ENCODE data around the gene BBS5. TPM values are rescaled to one million over a fixed set of nuclear protein-coding genes. Genes with fewer than 3 reads are reported as not detected.

BBS5 gene
- polyA plus RNA-seq, 1 donor (not counting 4 experiments of a cell fraction or from before 2014, with no cell fraction given) = 2.4 TPM

DNA sequence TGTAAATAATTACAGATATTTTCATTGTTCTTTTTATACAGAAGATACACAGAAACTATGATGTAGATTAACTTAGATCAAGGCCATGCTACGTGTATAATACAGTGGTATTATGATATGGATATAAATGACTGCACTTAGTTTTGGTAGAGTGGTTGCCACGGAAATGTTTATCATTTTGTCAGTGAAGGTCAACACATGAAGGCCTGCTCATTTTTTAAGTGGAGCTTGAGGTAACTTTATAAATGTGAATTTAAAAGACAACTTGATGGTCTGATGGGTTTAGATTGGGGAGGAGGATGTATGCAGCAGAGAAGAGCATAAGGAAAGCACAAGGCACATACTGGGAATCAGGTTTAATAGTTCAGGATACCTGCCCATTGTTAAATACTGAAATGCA is 14.4 kb upstream of the BBS5 start:
- H3K27ac ChIP-seq (ENCODE audit: control insufficient read depth, insufficient read depth, low read length) = no peak overlapping the region
- dilution Hi-C loops (cut with MboI; ENCODE audit: extremely low pct_ligation_motif_present, low sequenced_read_pairs) = no loop called here
- no peaks in the 10 kb centered on the region for H4K20me1 ChIP-seq (ENCODE audit: control insufficient read depth, extremely low read depth, insufficient read depth, low read length)
- H3K9me1 ChIP-seq (ENCODE audit: control insufficient read depth, extremely low read depth, insufficient read depth, low read length) = no peaks in the 10 kb centered on the region
- DNase-seq (ENCODE audit: low read depth, low spot score) (no peak), FAIRE-seq (no peak)
- no peaks in the 10 kb centered on the region for H3K27me3 ChIP-seq (ENCODE audit: control insufficient read depth, extremely low read depth, insufficient read depth, low read length)
- no peak overlapping the region for H3K9ac ChIP-seq (ENCODE audit: control insufficient read depth, extremely low read depth, insufficient read depth, low read length)
- no peak for TF ChIP-seq EZH2 (IDR thresholded peaks at IDR 0.05; ENCODE audit: low read length)
- TF ChIP-seq, protein P1, sequence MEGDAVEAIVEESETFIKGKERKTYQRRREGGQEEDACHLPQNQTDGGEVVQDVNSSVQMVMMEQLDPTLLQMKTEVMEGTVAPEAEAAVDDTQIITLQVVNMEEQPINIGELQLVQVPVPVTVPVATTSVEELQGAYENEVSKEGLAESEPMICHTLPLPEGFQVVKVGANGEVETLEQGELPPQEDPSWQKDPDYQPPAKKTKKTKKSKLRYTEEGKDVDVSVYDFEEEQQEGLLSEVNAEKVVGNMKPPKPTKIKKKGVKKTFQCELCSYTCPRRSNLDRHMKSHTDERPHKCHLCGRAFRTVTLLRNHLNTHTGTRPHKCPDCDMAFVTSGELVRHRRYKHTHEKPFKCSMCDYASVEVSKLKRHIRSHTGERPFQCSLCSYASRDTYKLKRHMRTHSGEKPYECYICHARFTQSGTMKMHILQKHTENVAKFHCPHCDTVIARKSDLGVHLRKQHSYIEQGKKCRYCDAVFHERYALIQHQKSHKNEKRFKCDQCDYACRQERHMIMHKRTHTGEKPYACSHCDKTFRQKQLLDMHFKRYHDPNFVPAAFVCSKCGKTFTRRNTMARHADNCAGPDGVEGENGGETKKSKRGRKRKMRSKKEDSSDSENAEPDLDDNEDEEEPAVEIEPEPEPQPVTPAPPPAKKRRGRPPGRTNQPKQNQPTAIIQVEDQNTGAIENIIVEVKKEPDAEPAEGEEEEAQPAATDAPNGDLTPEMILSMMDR (optimal IDR thresholded peaks at IDR 0.05 in 1 of 3, IDR thresholded peaks at IDR 0.05 in 1 of 3, conservative IDR thresholded peaks at IDR 0.05 in 1 of 3; ENCODE audit: extremely low read depth in 1 of 3, insufficient read depth in 2 of 3, low read length in 3 of 3) = no peak
- H3K9me3 ChIP-seq (ENCODE audit: control insufficient read depth, low read depth, low read length) = no peaks in the 10 kb centered on the region
- H3K79me2 ChIP-seq (ENCODE audit: control insufficient read depth, insufficient read depth, low read length) = no peaks in the 10 kb centered on the region
- no peak overlapping the region for H2AFZ ChIP-seq (ENCODE audit: control insufficient read depth, low read length)
- no peak overlapping the region for H3K4me2 ChIP-seq (ENCODE audit: control insufficient read depth, extremely low read depth, insufficient read depth, low read depth, low read length)
- no peak overlapping the region for H3K4me3 ChIP-seq (ENCODE audit: control insufficient read depth in 2 of 3, extremely low read depth in 1 of 3, insufficient read depth in 2 of 3, low read depth in 1 of 3, low read length in 3 of 3)
- no peaks in the 10 kb centered on the region for H3K4me1 ChIP-seq (ENCODE audit: control insufficient read depth, extremely low read depth, insufficient read depth, low read length)
- no peaks in the 10 kb centered on the region for H3K36me3 ChIP-seq (ENCODE audit: control insufficient read depth in 2 of 2, extremely low read depth in 1 of 2, insufficient read depth in 2 of 2, low read length in 2 of 2)

DNA sequence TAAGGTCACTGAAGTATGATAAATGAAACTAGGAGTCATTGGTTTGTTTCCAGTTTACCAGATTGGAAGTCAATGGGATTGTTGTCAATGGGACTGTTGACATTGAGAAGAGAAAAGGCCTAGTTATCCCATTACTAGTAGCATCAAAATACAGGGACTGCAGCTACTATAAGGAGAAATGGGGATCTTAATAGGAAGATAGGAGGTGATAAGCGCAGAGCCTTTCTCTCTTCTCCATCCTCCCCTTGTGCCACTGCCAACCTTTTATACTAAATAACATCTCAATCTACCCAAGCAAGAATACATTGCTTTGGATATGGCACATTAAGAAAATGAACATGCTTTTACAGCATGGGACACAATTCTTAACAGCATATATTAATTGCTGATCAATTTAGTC is 10.5 kb upstream of the BBS5 start:
- dilution Hi-C loops (cut with MboI; ENCODE audit: extremely low pct_ligation_motif_present, low sequenced_read_pairs) = no loop called here

More for the DNA sequence above, 10.5 kb upstream of the BBS5 start:
- no peak overlapping the region for H3K9ac ChIP-seq (ENCODE audit: control insufficient read depth, extremely low read depth, insufficient read depth, low read length)
- no peak overlapping the region for H3K27ac ChIP-seq (ENCODE audit: control insufficient read depth, insufficient read depth, low read length)
- no peaks in the 10 kb centered on the region for H4K20me1 ChIP-seq (ENCODE audit: control insufficient read depth, extremely low read depth, insufficient read depth, low read length)
- H3K36me3 ChIP-seq (ENCODE audit: control insufficient read depth in 2 of 2, extremely low read depth in 1 of 2, insufficient read depth in 2 of 2, low read length in 2 of 2) = no peaks in the 10 kb centered on the region
- H3K27me3 ChIP-seq (ENCODE audit: control insufficient read depth, extremely low read depth, insufficient read depth, low read length) = no peaks in the 10 kb centered on the region
- no peak for FAIRE-seq
- TF ChIP-seq EZH2 (IDR thresholded peaks at IDR 0.05; ENCODE audit: low read length) = no peak
- TF ChIP-seq, protein P1 (optimal IDR thresholded peaks at IDR 0.05 in 1 of 3, IDR thresholded peaks at IDR 0.05 in 1 of 3, conservative IDR thresholded peaks at IDR 0.05 in 1 of 3; ENCODE audit: extremely low read depth in 1 of 3, insufficient read depth in 2 of 3, low read length in 3 of 3) = no peak
- no peak overlapping the region for H3K4me3 ChIP-seq (ENCODE audit: control insufficient read depth in 2 of 3, extremely low read depth in 1 of 3, insufficient read depth in 2 of 3, low read depth in 1 of 3, low read length in 3 of 3)
- H2AFZ ChIP-seq (ENCODE audit: control insufficient read depth, low read length) = no peak overlapping the region
- no peak overlapping the region for H3K4me2 ChIP-seq (ENCODE audit: control insufficient read depth, extremely low read depth, insufficient read depth, low read depth, low read length)
- H3K4me1 ChIP-seq (ENCODE audit: control insufficient read depth, extremely low read depth, insufficient read depth, low read length) = no peaks in the 10 kb centered on the region
- H3K79me2 ChIP-seq (ENCODE audit: control insufficient read depth, insufficient read depth, low read length) = no peaks in the 10 kb centered on the region
- no peaks in the 10 kb centered on the region for H3K9me3 ChIP-seq (ENCODE audit: control insufficient read depth, low read depth, low read length)
- no peaks in the 10 kb centered on the region for H3K9me1 ChIP-seq (ENCODE audit: control insufficient read depth, extremely low read depth, insufficient read depth, low read length)
- no peak for DNase-seq (ENCODE audit: low read depth, low spot score)

Data from keratinocyte (primary cell).